Panc1 (cell line): ENCODE measurements around the gene KCNMA1. TPM values are rescaled to one million over a fixed set of nuclear protein-coding genes. Genes with fewer than 3 reads are reported as not detected.

Experiments used
- ATAC-seq: fragments of 200-7000 bp; cut with Tn5 transposase; 2 replicates; pipeline ENCODE4 v1.9.1; 2020; ENCODE audit warnings: mild to moderate bottlenecking, moderate library complexity
- BruUV-seq: library from RNA; stranded (reverse); fragments of 400-500 nt; replicated peaks from 2 replicates; lab custom pipeline; 2021; lab: Mats Ljungman, UMichigan
- CTCF ChIA-PET: fragments of 300-600 bp; sonication (Branson Sonifier 250); formaldehyde crosslinking; loops from one replicate; lab custom pipeline; 2022; ENCODE audit warnings: antibody characterized with exemption; lab: Charles Lee
- POLR2A ChIA-PET: fragments of 300-600 bp; sonication (Branson Sonifier 250); formaldehyde crosslinking; loops from one replicate; lab custom pipeline; 2022; ENCODE audit warnings: antibody characterized with exemption; lab: Charles Lee
- DNase-seq: peaks from one replicate; pipeline ENCODE4 v3.0.0-alpha.2; 2010; ENCODE audit warnings: low read depth, low spot score
- H3K27ac ChIP-seq: 2 replicates; pipeline ENCODE4 v1.5.1; 2011; ENCODE audit warnings: mild to moderate bottlenecking, low read length, inconsistent platforms
- H3K27me3 ChIP-seq: fragments of 200-500 bp; sonication (Bioruptor generic); 2 replicates; pipeline ENCODE4 v1.6.0; 2014; ENCODE audit warnings: low read length, inconsistent platforms; ENCODE audit not compliant: control insufficient read depth, insufficient read depth
- H3K36me3 ChIP-seq: fragments of 200-500 bp; sonication (Bioruptor generic); 2 replicates; pipeline ENCODE4 v1.5.1; 2014; ENCODE audit warnings: inconsistent platforms, mild to moderate bottlenecking, low read length, moderate library complexity; ENCODE audit not compliant: control insufficient read depth, insufficient read depth
- H3K4me1 ChIP-seq: 2 replicates; pipeline ENCODE4 v1.5.1; 2011; ENCODE audit warnings: inconsistent platforms, mild to moderate bottlenecking, low read length, moderate library complexity; ENCODE audit not compliant: control insufficient read depth, insufficient read depth
- H3K4me3 ChIP-seq, 2 experiments: 2 replicates each; pipeline ENCODE4 v1.5.1; 2011 to 2012; ENCODE audit warnings: low read depth in 2 of 2, low read length in 2 of 2, mild to moderate bottlenecking in 2 of 2, inconsistent platforms in 1 of 2, moderate library complexity in 1 of 2
- H3K9me3 ChIP-seq: fragments of 200-500 bp; sonication (Bioruptor generic); 2 replicates; pipeline ENCODE4 v1.5.1; 2014; ENCODE audit warnings: low read depth, mild to moderate bottlenecking, inconsistent platforms, low read length, moderate library complexity; ENCODE audit not compliant: control insufficient read depth, insufficient read depth
- CTCF ChIP-seq: fragments of 450-650 bp; IDR thresholded peaks from 2 replicates; pipeline ENCODE4 v1.5.1; 2017; ENCODE audit warnings: mild to moderate bottlenecking
- POLR2AphosphoS5 ChIP-seq: IDR thresholded peaks from 2 replicates; pipeline ENCODE4 v1.6.1; 2012; ENCODE audit warnings: mild to moderate bottlenecking, low read depth, low read length, moderate library complexity
- REST ChIP-seq, 2 experiments: IDR thresholded peaks; 2 replicates each; pipeline ENCODE4 v1.6.1; 2011 to 2012; ENCODE audit warnings: low read depth in 2 of 2, control low read depth in 1 of 2, low read length in 1 of 2, mild to moderate bottlenecking in 1 of 2, moderate library complexity in 1 of 2; ENCODE audit not compliant: insufficient read depth in 1 of 2
- SIN3A ChIP-seq: IDR thresholded peaks from 2 replicates; pipeline ENCODE4 v1.6.1; 2012; ENCODE audit warnings: low read depth, mild to moderate bottlenecking, low read length, moderate library complexity, borderline replicate concordance; ENCODE audit not compliant: insufficient read depth
- TCF7L2 ChIP-seq: IDR thresholded peaks from 2 replicates; pipeline ENCODE4 v1.6.1; 2011; ENCODE audit warnings: mild to moderate bottlenecking, low read depth, low read length, inconsistent platforms
- in situ Hi-C: cut with HindIII; loops from 2 replicates; pipeline ENCODE4 v1.10.0; 2016; ENCODE audit warnings: low sequenced_read_pairs, low pct_unique_long_range_greater_than_20kb
- intact Hi-C: fragments of 100-400 bp; cut with micrococcal nuclease; formaldehyde crosslinking; loops from one replicate; pipeline ENCODE4 v1.10.0; 2022; ENCODE audit not compliant: unreplicated experiment
- total RNA-seq: library from RNA; stranded (reverse); gene quantifications from one replicate; pipeline ENCODE4 v1.2.1, GENCODE V29; 2021; ENCODE audit not compliant: unreplicated experiment

Gene KCNMA1
- total RNA-seq, 1 experiment from 2014 or later, result 91.9 TPM

GRCh38 chr10:77173615-77174461, 463.8 kb downstream of the KCNMA1 start:
- TF ChIP-seq SIN3A, result no peak
- no peak for TF ChIP-seq POLR2AphosphoS5
- peak; percentile 97 for TF ChIP-seq CTCF
- TF ChIP-seq REST (IDR thresholded peaks at IDR 0.05; ENCODE audit: insufficient read depth in 1 of 2, low read depth in 2 of 2, low read length in 1 of 2), result no peak
- TF ChIP-seq TCF7L2, result 0 out of 2 replicates have a peak, but pooled peaks have one; percentile 5
- DNase-seq (no peak), ATAC-seq (peak; percentile 86)
- Histone ChIP-seq H3K4me1 (peaks cover 4% of the 10 kb centered on the region; the same call in 1 of the 2 replicates), H3K27ac (peak overlapping the region; percentile 51; the same call in 1 of the 2 replicates), H3K4me3 (no peak overlapping the region), H3K36me3 (no peaks in the 10 kb centered on the region), H3K27me3 (no peaks in the 10 kb centered on the region), H3K9me3 (no peaks in the 10 kb centered on the region)
- no TSS peak for BruUV-seq
- intact Hi-C loops, result loop anchor here (2.0 kb wide), 1 partner anchor 471 kb away; no protein-coding TSS in a partner anchor
- in situ Hi-C loops, result no loop called here
- ChIA-PET POLR2A (no interaction called here), CTCF (interaction anchor here (0.5 to 1.3 kb wide), 6 partner anchors 8 to 538 kb away, joined by 3 to 5 read pairs (median 4); no protein-coding TSS in a partner anchor)

GRCh38 chr10:77172086-77172485, 465.5 kb downstream of the KCNMA1 start:
- in situ Hi-C loops, result no loop called here
- Histone ChIP-seq H3K4me1 (peaks cover 12% of the 10 kb centered on the region), H3K9me3 (no peaks in the 10 kb centered on the region), H3K27me3 (no peaks in the 10 kb centered on the region), H3K27ac (no peak overlapping the region), H3K36me3 (no peaks in the 10 kb centered on the region), H3K4me3 (no peak overlapping the region)
- no TSS peak for BruUV-seq
- intact Hi-C loops, result no loop called here
- TF ChIP-seq REST (IDR thresholded peaks at IDR 0.05; ENCODE audit: insufficient read depth in 1 of 2, low read depth in 2 of 2, low read length in 1 of 2), result no peak
- TF ChIP-seq SIN3A, result no peak
- TF ChIP-seq CTCF, result no peak
- no peak for TF ChIP-seq TCF7L2
- TF ChIP-seq POLR2AphosphoS5, result no peak
- ATAC-seq (no peak), DNase-seq (no peak)
- ChIA-PET CTCF (interaction anchor here (0.7 kb wide), 2 partner anchors 259 to 540 kb away, joined by 7 read pairs; no protein-coding TSS in a partner anchor), POLR2A (no interaction called here)
